ENCODE results near the gene GSTM3. TPM values are rescaled to one million over a fixed set of nuclear protein-coding genes. Genes with fewer than 3 reads are reported as not detected.

Gene GSTM3
- total RNA-seq, 1 donor from 2014 or later = 40.6 TPM

GRCh38 chr1:109775398-109775797 is 34.6 kb upstream of the GSTM3 start:
- DNase-seq (ENCODE audit: low spot score) = no peak

DNA sequence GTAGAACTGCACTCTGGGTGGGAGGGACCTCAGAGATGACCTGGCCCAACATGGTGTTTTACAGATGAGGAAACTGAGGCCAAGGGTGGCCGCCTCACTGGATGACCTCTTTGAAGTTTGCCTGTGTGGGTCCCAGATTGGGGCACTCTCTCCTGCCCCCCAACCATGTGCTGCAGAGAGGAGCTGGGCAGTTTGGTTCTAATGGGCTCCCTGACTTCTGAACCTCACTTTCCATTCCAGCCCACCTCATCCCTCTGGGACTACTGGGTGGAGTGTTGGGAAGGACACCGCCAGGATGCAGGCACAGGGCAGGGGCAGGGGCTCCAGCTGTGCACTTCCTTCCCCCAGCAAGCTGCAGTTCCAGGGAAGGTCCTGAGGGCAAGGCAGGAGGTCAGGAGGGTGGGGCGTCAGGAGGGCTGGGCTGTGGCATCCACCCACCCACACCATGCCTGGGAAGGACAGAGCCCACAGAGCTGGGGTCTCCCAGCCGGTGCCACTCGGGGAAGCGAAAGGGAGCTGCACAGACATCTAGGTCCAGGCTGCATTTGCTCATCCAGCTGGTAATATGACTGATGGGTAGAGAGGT is 33.2 kb upstream of the GSTM3 start:
- no peak for DNase-seq (ENCODE audit: low spot score)

GRCh38 chr1:109773203-109773899 is 32.5 kb upstream of the GSTM3 start:
- DNase-seq (ENCODE audit: low spot score) = peak; percentile 87

DNA sequence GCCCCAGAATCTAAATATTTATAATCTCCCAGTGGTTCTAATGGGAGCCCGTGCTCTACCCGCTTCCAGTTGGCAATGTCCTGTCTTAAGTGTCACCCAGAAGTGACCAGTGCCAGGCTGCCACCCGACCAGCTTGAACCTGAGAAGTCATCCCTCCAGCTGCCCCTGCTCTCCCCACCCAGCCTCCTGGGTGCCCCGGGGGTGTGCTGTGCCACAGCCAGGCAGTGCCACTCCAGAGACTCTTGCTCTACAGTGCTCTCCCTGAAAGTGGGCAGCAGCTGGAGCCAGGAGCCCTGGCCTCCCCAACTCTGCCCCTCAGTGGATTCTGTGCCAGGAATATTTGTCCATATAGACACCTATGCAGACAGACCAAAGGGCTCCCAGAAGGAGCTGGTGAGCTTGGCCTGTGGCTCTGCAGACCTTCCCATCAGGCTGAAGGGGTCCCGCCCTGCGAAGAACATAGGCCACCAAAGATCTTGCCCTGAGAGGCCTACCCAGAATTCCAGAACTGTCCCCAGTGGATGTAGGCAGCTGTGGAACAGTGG is 31.9 kb upstream of the GSTM3 start:
- no peak for DNase-seq (ENCODE audit: low spot score)

DNA sequence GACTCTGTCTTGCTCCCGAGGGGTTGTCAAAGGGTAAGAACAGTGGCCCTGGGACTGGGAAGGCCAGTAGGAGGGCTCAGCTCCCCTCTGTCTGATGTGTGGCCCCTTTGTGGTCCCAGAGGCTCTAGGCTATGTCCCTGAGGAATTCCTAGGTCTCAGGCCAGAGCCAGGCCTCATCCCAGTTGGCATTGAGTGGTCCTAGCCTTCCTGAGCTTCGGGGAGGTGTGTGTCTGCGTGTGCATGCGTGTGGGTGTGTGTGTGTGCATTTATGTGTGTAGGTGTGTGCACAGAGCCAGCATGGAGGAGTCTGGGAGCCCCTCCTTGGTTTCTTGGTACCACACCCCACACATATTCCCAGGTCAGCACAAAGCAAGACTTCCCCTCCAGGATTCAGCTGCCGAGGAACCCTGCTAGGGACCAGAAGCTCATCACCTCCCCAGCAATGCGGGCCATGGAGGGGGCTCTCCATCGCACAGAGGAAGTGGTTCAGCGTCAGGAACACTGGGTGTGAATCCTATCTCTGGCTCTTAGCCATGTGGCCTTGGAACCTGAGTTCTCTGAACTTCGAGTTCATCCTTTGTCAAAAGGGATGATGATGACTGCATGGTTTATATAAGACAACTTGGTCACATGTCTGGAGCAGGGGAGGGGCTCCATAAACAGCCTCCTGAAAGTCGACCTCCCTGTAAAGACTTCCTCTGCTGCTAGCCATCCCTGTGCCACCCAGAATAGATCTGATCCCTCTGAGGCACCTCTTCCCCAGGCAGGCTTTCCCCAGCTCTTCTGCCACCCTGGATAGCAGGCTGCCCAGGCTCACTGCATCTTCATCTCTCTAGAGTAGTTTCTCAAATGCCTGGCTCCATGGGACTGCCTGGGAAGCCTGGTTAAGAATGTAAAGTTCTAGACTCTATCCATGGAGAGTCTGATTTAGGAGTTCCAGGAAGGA is 31.1 kb upstream of the GSTM3 start:
- no peak for DNase-seq (ENCODE audit: low spot score)

GRCh38 chr1:109770331-109771095 is 29.7 kb upstream of the GSTM3 start:
- DNase-seq (ENCODE audit: low spot score) = peak; percentile 60

DNA sequence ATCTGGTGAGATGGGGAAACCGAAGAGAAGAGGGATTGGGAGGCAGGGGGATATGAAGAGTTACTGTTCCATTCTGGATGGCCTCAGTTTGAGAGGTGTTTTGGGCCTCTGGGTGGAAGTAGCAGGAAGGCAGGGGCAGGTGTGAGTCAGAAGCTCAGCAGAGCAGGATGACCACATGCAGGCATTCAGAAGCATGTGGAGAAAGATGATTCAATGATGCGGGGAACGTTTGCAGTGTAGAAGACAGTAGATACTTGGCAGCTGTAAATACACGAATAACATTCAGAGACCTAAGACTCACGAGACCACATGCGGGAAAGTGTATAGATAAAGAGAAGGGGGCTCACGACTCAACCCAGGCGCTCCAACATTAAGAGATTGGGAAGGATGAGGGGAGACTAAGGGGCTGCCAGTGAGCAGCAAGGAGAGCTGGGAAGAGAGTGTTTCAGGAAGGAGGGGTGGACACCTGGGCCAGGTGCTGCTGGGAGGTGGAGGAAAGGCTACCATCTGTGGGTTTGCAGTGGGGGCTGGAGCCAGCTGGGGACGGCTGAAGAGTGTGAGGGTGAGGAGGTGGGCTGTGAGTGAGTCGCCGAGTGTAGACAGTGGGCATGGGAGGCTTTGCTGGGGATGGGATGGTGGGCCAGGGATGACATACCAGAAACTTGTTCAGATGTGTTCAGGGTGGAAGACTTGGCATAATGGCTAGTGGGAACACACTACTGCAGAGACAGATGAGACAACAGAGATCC is 28.7 kb upstream of the GSTM3 start:
- no peak for DNase-seq (ENCODE audit: low spot score)

- no peak for DNase-seq (ENCODE audit: low spot score)
These were observed 28.0 kb upstream of the GSTM3 start for GRCh38 chr1:109768820-109769219.

DNA sequence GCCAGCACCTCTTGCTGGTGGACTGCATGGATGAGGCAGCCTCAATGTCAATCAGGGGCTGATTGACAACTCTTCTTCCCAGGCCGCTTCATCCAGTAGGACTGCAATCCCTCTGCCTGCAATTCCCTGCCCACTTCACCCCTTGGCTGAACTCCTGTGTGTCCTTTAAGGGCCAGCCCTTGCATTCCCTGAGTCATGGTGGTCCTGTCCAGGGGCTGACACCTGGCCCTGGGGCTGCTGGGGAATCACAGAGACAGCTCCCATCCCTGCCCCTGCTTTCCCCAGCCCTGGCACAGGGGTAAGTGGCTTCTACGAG is 27.5 kb upstream of the GSTM3 start:
- DNase-seq (ENCODE audit: low spot score) = no peak

DNA sequence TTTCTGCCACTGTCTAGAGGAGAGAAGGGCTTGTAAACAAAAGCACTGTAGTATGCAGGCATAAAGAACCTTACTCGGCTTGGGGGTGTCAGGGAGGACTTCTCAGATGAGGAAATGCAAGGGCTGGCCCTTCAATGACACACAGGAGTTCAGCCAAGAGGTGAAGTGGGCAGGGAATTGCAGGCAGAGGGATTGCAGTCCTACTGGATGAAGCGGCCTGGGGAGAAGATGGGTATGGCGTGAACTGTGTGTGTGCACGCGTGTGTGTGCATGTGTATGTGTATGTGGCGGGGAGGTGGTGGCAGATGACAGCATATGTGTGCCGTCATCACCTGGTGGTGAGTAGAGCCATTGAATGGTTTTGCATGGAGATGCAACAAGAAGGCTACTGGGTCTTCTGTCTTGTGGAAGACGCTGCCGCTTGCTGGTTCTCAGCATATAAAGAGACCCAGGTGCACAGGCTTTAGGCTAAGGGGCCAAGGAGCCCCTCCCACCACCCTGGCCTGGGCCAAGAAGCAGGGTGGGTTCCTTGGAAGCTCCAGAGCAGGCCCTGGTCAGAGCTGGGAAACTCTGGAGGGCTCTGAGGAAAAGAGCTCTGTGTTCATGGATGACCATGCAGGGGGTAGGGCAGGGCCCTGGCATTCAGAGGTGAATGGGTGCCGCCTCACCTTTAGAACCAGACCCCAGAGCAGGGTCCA is 26.9 kb upstream of the GSTM3 start:
- no peak for DNase-seq (ENCODE audit: low spot score)

DNA sequence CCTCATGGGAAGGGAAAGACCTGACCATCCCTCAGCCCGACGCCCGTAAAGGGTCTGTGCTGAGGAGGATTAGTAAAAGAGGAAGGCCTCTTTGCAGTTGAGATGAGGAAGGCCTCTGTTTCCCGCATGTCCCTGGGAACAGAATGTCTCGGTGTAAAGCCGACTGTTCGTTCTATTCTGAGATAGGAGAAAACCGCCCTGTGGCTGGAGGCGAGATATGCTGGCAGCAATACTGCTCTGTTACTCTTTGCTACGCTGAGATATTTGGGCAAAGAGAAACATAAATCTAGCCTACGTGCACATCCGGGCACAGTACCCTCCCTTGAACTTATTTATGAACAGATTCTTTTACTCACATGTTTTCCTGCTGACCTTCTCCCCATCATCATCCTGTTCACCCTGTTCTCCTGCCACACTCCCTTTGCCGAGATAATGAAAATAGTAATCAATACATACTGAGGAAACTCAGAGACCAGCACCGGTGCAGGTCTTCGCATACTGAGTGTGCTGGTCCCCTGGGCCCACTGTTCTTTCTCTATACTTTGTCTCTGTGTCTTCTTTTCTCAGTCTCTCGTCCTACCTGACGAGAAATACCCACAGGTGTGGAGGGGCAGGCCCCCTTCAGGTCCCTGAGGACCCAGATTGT is 26.3 kb upstream of the GSTM3 start:
- peak; percentile 68 for DNase-seq (ENCODE audit: low spot score)

DNA sequence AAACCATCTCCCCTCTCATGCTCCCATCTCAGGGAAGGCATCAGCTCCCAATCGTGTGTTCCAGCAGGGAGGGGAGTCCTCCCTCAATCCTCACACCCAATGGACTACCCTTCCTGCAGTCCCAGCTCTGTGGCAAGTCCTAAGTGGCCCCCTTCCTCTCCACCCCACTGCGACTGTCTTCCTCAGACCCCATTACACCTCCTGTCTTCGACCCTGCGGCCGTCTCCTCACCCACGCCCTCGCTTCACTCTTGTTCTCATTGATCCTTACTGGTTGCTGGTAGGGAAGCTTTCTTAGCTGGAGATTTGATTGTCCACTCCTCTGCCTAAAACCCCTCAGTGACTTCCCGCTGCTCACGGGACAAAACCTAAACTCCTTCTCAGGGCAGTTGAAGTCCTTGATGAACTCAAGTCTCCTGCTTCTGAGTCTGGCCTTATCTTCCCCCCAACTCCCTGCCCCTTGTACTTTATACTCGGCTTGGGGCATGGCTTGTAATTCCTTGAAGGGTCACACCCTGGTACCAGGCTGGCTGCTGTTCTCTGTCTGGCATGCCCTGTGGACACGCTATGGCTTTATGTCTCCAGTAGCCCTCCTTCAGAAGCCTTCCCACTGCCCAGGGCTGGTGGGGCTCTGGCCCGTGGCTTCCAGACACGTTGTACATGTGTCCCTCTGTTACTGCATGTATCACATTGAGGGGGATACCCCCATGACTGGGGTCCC is 25.2 kb upstream of the GSTM3 start:
- DNase-seq (ENCODE audit: low spot score) = peak; percentile 52

DNA sequence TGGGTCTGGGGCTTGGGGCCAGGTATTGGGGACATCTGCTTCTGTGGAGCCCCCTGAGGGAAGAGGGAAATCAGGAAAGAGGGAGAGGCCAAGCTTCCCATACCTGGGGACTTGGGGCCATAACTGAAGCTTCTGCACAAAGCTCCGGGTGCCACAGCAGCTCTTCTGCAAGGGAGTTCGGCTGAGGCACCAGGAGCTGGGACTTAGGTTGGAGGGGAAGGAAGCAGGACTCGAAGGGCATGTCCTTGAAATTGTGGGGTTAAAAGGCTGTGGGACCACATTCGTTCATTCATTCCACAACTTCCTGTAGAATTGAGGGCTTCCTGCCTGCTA is 24.6 kb upstream of the GSTM3 start:
- DNase-seq (ENCODE audit: low spot score) = no peak

- no peak for DNase-seq (ENCODE audit: low spot score)
These were observed 24.0 kb upstream of the GSTM3 start for GRCh38 chr1:109764561-109765482.

- DNase-seq (ENCODE audit: low spot score) = peak; percentile 86
These were observed 23.0 kb upstream of the GSTM3 start, which contains the start of gene EPS8L3 for GRCh38 chr1:109763646-109764415. Gene EPS8L3, minus strand, starts transcription at chr1:109763923. Its CDS starts 2,174 bp downstream, at chr1:109761749.

DNA sequence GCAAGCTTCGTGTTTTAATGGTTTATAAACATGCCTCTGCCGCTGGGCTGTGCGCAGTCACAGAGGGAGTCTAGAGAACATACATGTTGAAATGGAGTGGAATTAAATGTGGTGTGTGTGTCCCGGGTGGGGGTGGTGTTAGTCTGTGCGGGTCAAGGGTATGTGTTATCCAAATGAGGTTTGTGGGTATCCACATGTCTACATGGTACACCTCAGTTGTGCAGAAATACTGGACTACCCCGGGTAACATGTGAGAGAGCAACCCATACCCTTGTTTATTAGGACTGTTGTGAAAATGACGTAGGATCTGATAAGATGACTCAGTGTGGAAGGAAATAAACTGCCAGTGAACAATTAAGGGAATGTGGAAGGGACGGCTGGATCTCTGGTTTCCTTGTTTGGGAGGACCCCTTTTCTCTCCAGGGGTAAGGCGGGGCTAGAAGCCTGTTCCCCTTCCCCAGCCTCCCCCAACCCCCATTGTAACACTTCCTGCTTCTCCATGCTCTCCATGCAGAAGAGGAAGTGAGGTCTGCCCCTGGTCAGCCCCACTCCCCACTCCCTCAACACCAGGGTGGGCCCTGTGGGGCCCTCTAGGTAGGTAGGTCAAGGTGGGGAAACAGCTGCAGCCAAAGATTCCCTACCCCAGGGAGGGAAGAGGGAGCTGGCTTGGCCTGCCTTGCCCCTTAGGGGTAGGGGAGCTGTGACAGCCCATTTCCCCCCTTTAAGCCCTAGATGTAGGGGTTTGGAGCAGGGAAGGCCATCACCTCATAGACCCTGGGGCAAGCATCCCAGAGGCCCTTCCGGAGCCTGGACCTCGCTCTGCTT is 22.2 kb upstream of the GSTM3 start:
- DNase-seq (ENCODE audit: low spot score) = no peak
